Measurements from ENCODE around the gene PCSK4.

PCSK4 gene

DNA sequence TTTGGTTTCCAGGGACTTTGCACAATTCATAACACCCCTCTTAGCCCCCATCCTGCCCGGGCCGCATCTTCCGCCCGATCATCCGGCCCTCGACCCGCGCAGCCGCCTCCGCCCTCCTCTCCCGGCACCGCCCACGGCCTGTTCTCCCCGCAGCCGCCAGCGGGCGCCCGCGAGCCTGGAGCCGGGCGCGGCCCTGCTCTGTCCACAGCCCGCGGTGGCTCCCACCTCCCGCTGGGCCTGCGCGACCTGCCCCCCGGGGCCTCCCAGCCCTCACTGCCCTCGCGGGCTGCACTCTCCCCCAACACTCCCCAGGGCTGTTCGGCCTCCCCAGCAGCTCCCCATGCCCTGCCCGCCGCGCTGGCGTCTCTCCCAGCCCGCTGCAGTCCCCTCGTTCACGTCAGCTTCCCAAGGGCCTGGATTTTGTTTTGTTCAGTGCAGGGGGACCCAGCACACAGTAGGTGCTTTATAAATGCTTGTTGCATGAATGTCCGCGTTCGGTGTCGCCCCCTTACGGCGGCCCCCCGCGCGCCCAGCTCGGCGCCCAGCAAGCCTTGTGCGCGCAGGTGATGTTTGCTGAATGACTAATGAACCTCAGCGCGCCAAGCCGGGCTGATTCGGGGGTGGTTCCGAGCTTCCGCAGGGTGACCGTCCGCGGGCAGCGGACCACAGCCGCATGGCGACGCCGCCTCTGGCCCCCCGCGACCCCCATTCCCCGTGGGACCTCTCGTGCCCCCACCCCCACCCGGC is 44.8 kb downstream of the PCSK4 start:
- no CpG with 5 or more reads among the region's 70 CpGs for WGBS, 2 donors (ENCODE audit: extremely low coverage in 2 of 2, insufficient read length in 2 of 2, insufficient replicate concordance in 1 of 2)
- Histone ChIP-seq H2BK5ac (ENCODE audit: low read length) (peak overlapping the region; percentile 5), H3K27ac (replicated peaks; ENCODE audit: low read length) (no peak overlapping the region), H3K27me3 (ENCODE audit: control insufficient read depth in 3 of 3, insufficient read depth in 3 of 3, low read depth in 1 of 3, low read length in 3 of 3) (peaks cover 0 to 14% (median 0%) of the 10 kb centered on the region in 3 experiments), H2BK12ac (ENCODE audit: low read length) (no peak overlapping the region), H3K14ac (ENCODE audit: low read length) (no peak overlapping the region), H2BK120ac (ENCODE audit: low read depth, low read length) (no peak overlapping the region), H3K23ac (ENCODE audit: low read depth, low read length, poor library complexity) (peak overlapping the region; percentile 89), H3K9ac (ENCODE audit: low read depth, low read length, poor library complexity) (peak overlapping the region; percentile 60), H3K4me3 (ENCODE audit: low read length in 2 of 2) (peak overlapping the region; percentile 60 to 77), H3K4me2 (ENCODE audit: insufficient read depth, low read length, poor library complexity, severe bottlenecking) (peak overlapping the region; percentile 95), H3K79me1 (ENCODE audit: low read depth, low read length) (peaks cover 7% of the 10 kb centered on the region), H3K36me3 (replicated peaks in 1 of 2; ENCODE audit: control insufficient read depth in 2 of 2, insufficient read depth in 2 of 2, low read length in 2 of 2) (peaks cover 23 to 30% of the 10 kb centered on the region in 2 donors), H4K91ac (ENCODE audit: low read depth, low read length, poor library complexity) (no peak overlapping the region), H2AFZ (ENCODE audit: low read length) (peak overlapping the region; percentile 98), H2AK5ac (ENCODE audit: low read depth, low read length) (peak overlapping the region; percentile 1), H3K9me3 (replicated peaks in 1 of 2; ENCODE audit: control insufficient read depth in 2 of 2, insufficient read depth in 1 of 2, low read depth in 1 of 2, low read length in 2 of 2) (peaks cover 0 to 2% of the 10 kb centered on the region in 2 donors), H3K4ac (ENCODE audit: low read length) (no peak overlapping the region), H3K4me1 (ENCODE audit: control insufficient read depth in 2 of 2, insufficient read depth in 1 of 2, low read depth in 1 of 2, low read length in 2 of 2) (peaks cover 15 to 23% of the 10 kb centered on the region in 2 donors), H4K8ac (ENCODE audit: low read depth, low read length) (no peak overlapping the region), H3K18ac (ENCODE audit: low read length) (peak overlapping the region; percentile 95), H2BK15ac (ENCODE audit: low read length) (peak overlapping the region; percentile 78)
- peak; percentile 80 for DNase-seq (ENCODE audit: low spot score)

DNA sequence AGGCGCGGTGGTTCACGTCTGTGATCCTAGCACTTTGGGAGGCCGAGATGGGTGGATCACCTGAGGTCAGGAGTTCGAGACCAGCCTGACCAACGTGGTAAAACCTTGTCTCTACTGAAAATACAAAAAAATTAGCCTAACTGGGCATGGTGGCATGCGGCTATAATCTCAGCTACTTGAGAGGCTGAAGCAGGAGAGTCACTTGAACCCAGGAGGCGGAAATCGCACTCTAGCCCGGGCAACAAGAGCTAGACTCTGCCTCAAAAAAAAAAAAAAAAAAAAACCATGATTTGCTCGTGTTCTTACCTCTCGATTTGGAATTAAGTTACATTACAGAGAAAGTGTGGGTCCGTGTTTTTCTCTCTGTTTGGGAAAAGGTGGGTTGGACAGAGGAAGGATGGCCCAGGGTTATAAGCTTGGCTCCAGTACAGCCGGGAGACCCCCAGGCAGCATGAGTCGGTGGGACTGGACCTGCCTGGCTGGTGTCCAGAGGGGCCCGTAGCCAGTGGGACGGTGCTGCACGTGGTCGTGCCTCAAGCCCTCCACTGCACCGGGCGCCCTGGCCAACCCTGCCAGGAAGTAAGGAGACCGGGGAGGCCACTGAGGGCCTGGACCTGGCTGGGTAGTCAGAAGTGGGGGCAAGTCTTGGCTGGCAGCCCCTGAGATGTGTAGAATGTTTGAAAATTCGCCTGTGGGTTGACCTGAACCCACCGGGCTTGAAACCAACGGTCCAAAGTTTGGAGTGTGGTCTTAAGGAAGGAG is 48.3 kb downstream of the PCSK4 start:
- no peak overlapping the region for H3K14ac ChIP-seq (ENCODE audit: low read length)
- H3K9ac ChIP-seq (ENCODE audit: low read depth, low read length, poor library complexity): no peak overlapping the region
- no peak overlapping the region for H2BK15ac ChIP-seq (ENCODE audit: low read length)
- H2AK5ac ChIP-seq (ENCODE audit: low read depth, low read length): no peak overlapping the region
- no peak for DNase-seq (ENCODE audit: low spot score)
- no peak overlapping the region for H3K27ac ChIP-seq (replicated peaks; ENCODE audit: low read length)
- no peak overlapping the region for H3K4me2 ChIP-seq (ENCODE audit: insufficient read depth, low read length, poor library complexity, severe bottlenecking)
- no peak overlapping the region for H2BK12ac ChIP-seq (ENCODE audit: low read length)
- H3K4me3 ChIP-seq (ENCODE audit: low read length in 2 of 2): no peak overlapping the region
- no peak overlapping the region for H4K8ac ChIP-seq (ENCODE audit: low read depth, low read length)
- WGBS, 2 donors (ENCODE audit: extremely low coverage in 2 of 2, insufficient read length in 2 of 2, insufficient replicate concordance in 1 of 2): no CpG with 5 or more reads among the region's 25 CpGs
- H2AFZ ChIP-seq (ENCODE audit: low read length): no peak overlapping the region
- H3K79me1 ChIP-seq (ENCODE audit: low read depth, low read length): peaks cover 21% of the 10 kb centered on the region
- no peak overlapping the region for H3K18ac ChIP-seq (ENCODE audit: low read length)
- H3K36me3 ChIP-seq (replicated peaks in 1 of 2; ENCODE audit: control insufficient read depth in 2 of 2, insufficient read depth in 2 of 2, low read length in 2 of 2): peaks cover 30 to 43% of the 10 kb centered on the region in 2 donors
- H3K4ac ChIP-seq (ENCODE audit: low read length): no peak overlapping the region
- no peak overlapping the region for H2BK5ac ChIP-seq (ENCODE audit: low read length)
- H4K91ac ChIP-seq (ENCODE audit: low read depth, low read length, poor library complexity): no peak overlapping the region
- H3K27me3 ChIP-seq (ENCODE audit: control insufficient read depth in 3 of 3, insufficient read depth in 3 of 3, low read depth in 1 of 3, low read length in 3 of 3): peaks cover 0 to 4% (median 0%) of the 10 kb centered on the region in 3 experiments
- peaks cover 6 to 7% of the 10 kb centered on the region in 2 donors for H3K4me1 ChIP-seq (ENCODE audit: control insufficient read depth in 2 of 2, insufficient read depth in 1 of 2, low read depth in 1 of 2, low read length in 2 of 2)
- H3K9me3 ChIP-seq (replicated peaks in 1 of 2; ENCODE audit: control insufficient read depth in 2 of 2, insufficient read depth in 1 of 2, low read depth in 1 of 2, low read length in 2 of 2): peaks cover 0 to 2% of the 10 kb centered on the region in 2 donors
- no peak overlapping the region for H3K23ac ChIP-seq (ENCODE audit: low read depth, low read length, poor library complexity)
- no peak overlapping the region for H2BK120ac ChIP-seq (ENCODE audit: low read depth, low read length)

DNA sequence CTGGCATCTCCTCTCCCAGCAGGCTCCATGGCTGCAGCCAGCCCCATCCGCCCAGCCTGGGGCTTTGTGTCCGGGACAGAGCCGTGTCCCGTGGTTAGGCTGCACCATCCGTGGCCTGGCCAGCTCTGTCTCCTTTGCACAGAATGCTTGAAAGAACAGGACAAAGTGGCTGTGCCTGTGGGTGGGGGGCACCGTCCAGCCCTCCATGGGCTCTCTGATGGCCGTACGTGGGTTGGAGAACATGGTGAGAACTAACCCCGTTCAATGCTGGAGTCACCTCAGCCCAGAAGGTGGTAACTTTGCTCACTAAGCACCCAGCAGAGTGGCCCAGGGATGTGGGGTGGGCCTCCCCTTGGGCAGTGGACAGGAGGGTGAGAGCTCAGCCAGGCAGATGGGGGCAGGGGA is 49.1 kb downstream of the PCSK4 start:
- no peak overlapping the region for H2BK120ac ChIP-seq (ENCODE audit: low read depth, low read length)
- peak overlapping the region; percentile 90 for H2BK12ac ChIP-seq (ENCODE audit: low read length)
- peak overlapping the region; percentile 40 for H2AK5ac ChIP-seq (ENCODE audit: low read depth, low read length)
- H3K36me3 ChIP-seq (replicated peaks in 1 of 2; ENCODE audit: control insufficient read depth in 2 of 2, insufficient read depth in 2 of 2, low read length in 2 of 2): peaks cover 30 to 43% of the 10 kb centered on the region in 2 donors
- peaks cover 4 to 6% of the 10 kb centered on the region in 2 donors for H3K4me1 ChIP-seq (ENCODE audit: control insufficient read depth in 2 of 2, insufficient read depth in 1 of 2, low read depth in 1 of 2, low read length in 2 of 2)
- H2BK5ac ChIP-seq (ENCODE audit: low read length): peak overlapping the region; percentile 53
- no peaks in the 10 kb centered on the region for H3K27me3 ChIP-seq (ENCODE audit: control insufficient read depth in 3 of 3, insufficient read depth in 3 of 3, low read depth in 1 of 3, low read length in 3 of 3)
- no peak for DNase-seq (ENCODE audit: low spot score)
- peak overlapping the region; percentile 85 for H3K23ac ChIP-seq (ENCODE audit: low read depth, low read length, poor library complexity)
- H3K4me2 ChIP-seq (ENCODE audit: insufficient read depth, low read length, poor library complexity, severe bottlenecking): no peak overlapping the region
- H4K91ac ChIP-seq (ENCODE audit: low read depth, low read length, poor library complexity): no peak overlapping the region
- peak overlapping the region; percentile 17 for H4K8ac ChIP-seq (ENCODE audit: low read depth, low read length)
- WGBS, 2 donors (ENCODE audit: extremely low coverage in 2 of 2, insufficient read length in 2 of 2, insufficient replicate concordance in 1 of 2): no CpG with 5 or more reads among the region's 9 CpGs
- peak overlapping the region in 1 of 2 donors; percentile 24 for H3K4me3 ChIP-seq (ENCODE audit: low read length in 2 of 2)
- peaks cover 21% of the 10 kb centered on the region for H3K79me1 ChIP-seq (ENCODE audit: low read depth, low read length)
- peak overlapping the region; percentile 76 for H3K4ac ChIP-seq (ENCODE audit: low read length)
- H2BK15ac ChIP-seq (ENCODE audit: low read length): no peak overlapping the region
- no peak overlapping the region for H3K18ac ChIP-seq (ENCODE audit: low read length)
- no peak overlapping the region for H3K27ac ChIP-seq (replicated peaks; ENCODE audit: low read length)
- no peak overlapping the region for H2AFZ ChIP-seq (ENCODE audit: low read length)
- H3K14ac ChIP-seq (ENCODE audit: low read length): peak overlapping the region; percentile 56
- H3K9me3 ChIP-seq (replicated peaks in 1 of 2; ENCODE audit: control insufficient read depth in 2 of 2, insufficient read depth in 1 of 2, low read depth in 1 of 2, low read length in 2 of 2): peaks cover 0 to 2% of the 10 kb centered on the region in 2 donors
- peak overlapping the region; percentile 72 for H3K9ac ChIP-seq (ENCODE audit: low read depth, low read length, poor library complexity)

DNA sequence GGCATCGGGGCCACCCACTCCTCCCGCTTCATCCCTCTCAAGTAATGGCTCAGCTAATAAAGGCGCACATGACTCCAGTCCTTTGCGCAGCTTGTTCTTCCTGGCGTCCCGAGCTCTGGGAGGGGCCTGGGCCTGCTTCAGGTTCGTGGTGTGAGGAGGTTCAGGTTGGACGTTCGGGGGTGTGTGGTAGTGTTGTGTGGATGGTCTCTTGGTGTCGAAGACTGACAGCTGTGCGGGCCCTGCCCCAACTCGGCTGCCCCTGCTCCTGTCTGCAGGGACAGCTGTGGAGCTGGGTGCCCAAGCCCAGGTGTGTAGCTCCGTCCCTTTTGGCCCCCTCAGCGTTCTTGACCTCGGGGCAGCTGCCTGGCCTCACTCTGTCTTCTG is 49.7 kb downstream of the PCSK4 start:
- DNase-seq (ENCODE audit: low spot score): no peak
- Histone ChIP-seq H3K18ac (ENCODE audit: low read length) (no peak overlapping the region), H3K4me3 (ENCODE audit: low read length in 2 of 2) (peak overlapping the region in 1 of 2 donors; percentile 6), H3K27me3 (ENCODE audit: control insufficient read depth in 3 of 3, insufficient read depth in 3 of 3, low read depth in 1 of 3, low read length in 3 of 3) (no peaks in the 10 kb centered on the region), H2BK12ac (ENCODE audit: low read length) (peak overlapping the region; percentile 73), H2BK15ac (ENCODE audit: low read length) (no peak overlapping the region), H3K36me3 (replicated peaks in 1 of 2; ENCODE audit: control insufficient read depth in 2 of 2, insufficient read depth in 2 of 2, low read length in 2 of 2) (peaks cover 32 to 47% of the 10 kb centered on the region in 2 donors), H3K9ac (ENCODE audit: low read depth, low read length, poor library complexity) (peak overlapping the region; percentile 44), H2BK5ac (ENCODE audit: low read length) (peak overlapping the region; percentile 53), H2AFZ (ENCODE audit: low read length) (no peak overlapping the region), H4K8ac (ENCODE audit: low read depth, low read length) (no peak overlapping the region), H3K27ac (replicated peaks; ENCODE audit: low read length) (no peak overlapping the region), H3K4me2 (ENCODE audit: insufficient read depth, low read length, poor library complexity, severe bottlenecking) (no peak overlapping the region), H2AK5ac (ENCODE audit: low read depth, low read length) (peak overlapping the region; percentile 40), H4K91ac (ENCODE audit: low read depth, low read length, poor library complexity) (no peak overlapping the region), H2BK120ac (ENCODE audit: low read depth, low read length) (no peak overlapping the region), H3K4ac (ENCODE audit: low read length) (no peak overlapping the region), H3K9me3 (replicated peaks in 1 of 2; ENCODE audit: control insufficient read depth in 2 of 2, insufficient read depth in 1 of 2, low read depth in 1 of 2, low read length in 2 of 2) (peaks cover 0 to 2% of the 10 kb centered on the region in 2 donors), H3K79me1 (ENCODE audit: low read depth, low read length) (peaks cover 21% of the 10 kb centered on the region), H3K23ac (ENCODE audit: low read depth, low read length, poor library complexity) (peak overlapping the region; percentile 93), H3K14ac (ENCODE audit: low read length) (peak overlapping the region; percentile 71), H3K4me1 (ENCODE audit: control insufficient read depth in 2 of 2, insufficient read depth in 1 of 2, low read depth in 1 of 2, low read length in 2 of 2) (peaks cover 4 to 6% of the 10 kb centered on the region in 2 donors)
- no CpG with 5 or more reads among the region's 15 CpGs for WGBS, 2 donors (ENCODE audit: extremely low coverage in 2 of 2, insufficient read length in 2 of 2, insufficient replicate concordance in 1 of 2)
